ENCODE data around the gene LAMA4. TPM values are rescaled to one million over a fixed set of nuclear protein-coding genes. Genes with fewer than 3 reads are reported as not detected.
A peak's percentile ranks its signal among the peaks of the same experiment; 100 is the strongest.

LAMA4 gene
- total RNA-seq, 1 experiment from 2014 or later: 1.1 TPM

GRCh38 chr6:112085286-112086065 is 168.9 kb downstream of the LAMA4 start:
- Mint-ChIP-seq H3K4me3 (peak overlapping the region; percentile 3 to 49; a peak in 2 of 5 replicates), H3K27ac (no peak overlapping the region)

More at GRCh38 chr6:112085286-112086065, 168.9 kb downstream of the LAMA4 start:
- Histone ChIP-seq H3K23ac (ENCODE audit: insufficient read length, low read depth, low read length) (no peak overlapping the region), H3K9me3 (ENCODE audit: control insufficient read depth, low read depth, low read length) (no peaks in the 10 kb centered on the region), H3K9ac (ENCODE audit: extremely low read depth, insufficient read length, low read length) (no peak overlapping the region), H3K4me2 (ENCODE audit: insufficient read depth, insufficient read length, low read length) (no peak overlapping the region), H3K4ac (ENCODE audit: low read depth, low read length) (no peak overlapping the region), H3K23me2 (ENCODE audit: insufficient read length, low read depth, low read length, poor library complexity, severe bottlenecking) (no peaks in the 10 kb centered on the region), H4K20me1 (ENCODE audit: control insufficient read depth, insufficient read depth, insufficient read length) (no peaks in the 10 kb centered on the region), H2BK120ac (ENCODE audit: low read depth, low read length, poor library complexity, severe bottlenecking) (no peak overlapping the region), H2BK20ac (ENCODE audit: low read depth, low read length, poor library complexity, severe bottlenecking) (no peak overlapping the region), H3K4me1 (ENCODE audit: insufficient read depth, low read length) (no peaks in the 10 kb centered on the region), H2AFZ (ENCODE audit: low read length) (no peak overlapping the region), H3K18ac (ENCODE audit: insufficient read length, low read depth, low read length) (no peak overlapping the region), H3T11ph (ENCODE audit: low read length) (no peak overlapping the region), H3K79me2 (ENCODE audit: insufficient read depth, low read length) (no peaks in the 10 kb centered on the region), H4K8ac (replicated peaks; ENCODE audit: insufficient read length, low read depth, low read length) (no peak overlapping the region), H3K79me1 (ENCODE audit: insufficient read depth, low read depth, low read length, poor library complexity, severe bottlenecking) (no peaks in the 10 kb centered on the region), H2BK12ac (ENCODE audit: insufficient read length, low read depth, low read length) (no peak overlapping the region), H4K91ac (ENCODE audit: insufficient read length, low read depth, low read length) (no peak overlapping the region), H3K56ac (ENCODE audit: insufficient read length, low read depth, low read length) (no peak overlapping the region), H2BK5ac (ENCODE audit: insufficient read length, low read length) (no peak overlapping the region), H3K27me3 (ENCODE audit: insufficient read depth, low read length) (no peaks in the 10 kb centered on the region), H3K27ac (ENCODE audit: insufficient read length, low read depth, low read length) (no peak overlapping the region), H4K5ac (ENCODE audit: insufficient read length, low read depth, low read length) (no peak overlapping the region), H2AK5ac (ENCODE audit: insufficient read length, low read length) (no peak overlapping the region), H3K14ac (ENCODE audit: insufficient read depth, low read length) (no peak overlapping the region), H2BK15ac (ENCODE audit: low read depth, low read length) (no peak overlapping the region)
- Mint-ChIP-seq H3K27me3 (ENCODE audit: low read depth) (peaks cover 9% of the 10 kb centered on the region), H3K9me3 (no peaks in the 10 kb centered on the region), H3K4me1 (no peaks in the 10 kb centered on the region), H3K36me3 (ENCODE audit: insufficient read depth in 1 of 3, low read depth in 3 of 3) (no peaks in the 10 kb centered on the region; a peak in 2 of 7 replicates)
- WGBS (ENCODE audit: extremely low coverage, insufficient read length, low lambda C conversion rate): no CpG with 5 or more reads among the region's 8 CpGs
- no peak for DNase-seq
- no peak for TF ChIP-seq CTCF (conservative IDR thresholded peaks at IDR 0.05)
